GM21786 (cell line): Measurements from ENCODE around the gene WDR18.
"Not testable (repeated sequence)": the region's sequence is repeated elsewhere in the genome, so short reads cannot be mapped to it uniquely, and the experiment has no call there.

ENCODE experiments used
- ATAC-seq: cut with Tn5 transposase; IDR thresholded peaks from one replicate; pipeline ENCODE4 v1.9.1; 2021; ENCODE audit not compliant: unreplicated experiment

Gene WDR18

DNA sequence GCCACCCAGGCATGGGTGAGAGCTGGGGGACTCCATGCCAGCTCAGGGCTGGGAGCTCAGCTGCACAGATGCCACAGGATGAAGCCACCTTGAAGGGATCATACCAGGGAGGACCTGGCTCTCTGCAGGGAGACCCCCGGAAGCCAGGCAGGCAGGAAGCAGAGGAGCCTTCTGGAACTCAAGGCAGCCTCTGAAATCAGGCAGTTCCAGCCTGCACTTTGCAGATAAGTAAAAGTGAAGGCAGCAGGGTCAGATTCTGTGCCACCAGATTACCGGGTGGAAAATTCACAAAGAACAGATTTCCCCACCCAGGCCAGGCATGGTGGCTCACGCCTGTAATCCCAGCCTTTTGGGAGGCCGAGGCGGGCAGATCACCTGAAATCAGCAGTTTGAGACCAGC is 34.2 kb downstream of the WDR18 start:
- ATAC-seq = no peak

DNA sequence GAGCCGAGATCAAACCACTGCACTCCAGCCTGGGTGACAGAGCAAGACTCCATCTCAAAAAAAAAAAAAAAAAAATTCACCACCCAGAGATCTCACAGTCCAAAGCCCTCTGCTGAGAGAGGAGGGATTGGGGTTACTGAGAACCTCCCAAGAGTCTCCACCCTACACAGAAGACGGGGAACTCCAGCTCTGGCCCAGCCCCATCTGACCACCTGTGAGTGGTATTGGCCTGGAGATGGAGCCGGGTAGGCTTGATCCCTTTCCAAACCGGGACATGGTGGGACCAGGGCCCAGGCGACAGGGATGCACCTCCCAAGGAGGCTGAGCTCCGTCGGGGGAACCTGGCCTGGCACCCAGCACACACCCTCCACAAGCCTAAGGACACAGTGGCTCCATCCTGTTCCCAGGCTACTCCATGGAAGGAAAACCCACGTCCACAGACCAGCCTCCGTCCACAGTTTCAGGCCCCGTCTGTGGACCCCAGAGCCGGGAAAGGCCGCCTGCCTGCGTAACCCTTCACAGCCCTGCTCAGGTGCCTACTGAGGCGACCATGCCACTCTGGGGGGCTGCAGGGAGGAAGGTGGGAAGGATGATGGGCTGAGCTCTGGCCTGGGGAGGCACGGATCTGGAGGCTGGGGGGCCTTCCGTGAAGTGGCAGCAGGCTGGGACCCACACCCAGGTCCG is 34.9 kb downstream of the WDR18 start:
- no peak for ATAC-seq

DNA sequence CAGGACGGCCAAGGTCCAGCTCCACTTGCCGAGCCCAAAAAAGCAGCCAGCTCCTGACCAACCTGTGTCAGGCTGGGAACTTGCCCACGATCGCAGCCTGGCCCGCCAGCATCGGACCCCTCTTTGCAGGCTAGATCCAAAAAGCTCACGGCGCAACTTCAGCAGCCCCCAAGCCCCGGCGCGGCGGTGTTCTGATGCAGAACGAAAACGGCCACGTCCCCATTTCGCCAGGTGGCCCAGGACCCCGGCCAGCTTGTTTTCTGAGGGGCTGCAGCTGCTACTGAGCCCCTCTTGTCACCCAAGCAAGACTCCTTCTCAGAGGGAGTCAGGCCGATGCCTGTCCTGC is 35.4 kb downstream of the WDR18 start:
- ATAC-seq = no peak

DNA sequence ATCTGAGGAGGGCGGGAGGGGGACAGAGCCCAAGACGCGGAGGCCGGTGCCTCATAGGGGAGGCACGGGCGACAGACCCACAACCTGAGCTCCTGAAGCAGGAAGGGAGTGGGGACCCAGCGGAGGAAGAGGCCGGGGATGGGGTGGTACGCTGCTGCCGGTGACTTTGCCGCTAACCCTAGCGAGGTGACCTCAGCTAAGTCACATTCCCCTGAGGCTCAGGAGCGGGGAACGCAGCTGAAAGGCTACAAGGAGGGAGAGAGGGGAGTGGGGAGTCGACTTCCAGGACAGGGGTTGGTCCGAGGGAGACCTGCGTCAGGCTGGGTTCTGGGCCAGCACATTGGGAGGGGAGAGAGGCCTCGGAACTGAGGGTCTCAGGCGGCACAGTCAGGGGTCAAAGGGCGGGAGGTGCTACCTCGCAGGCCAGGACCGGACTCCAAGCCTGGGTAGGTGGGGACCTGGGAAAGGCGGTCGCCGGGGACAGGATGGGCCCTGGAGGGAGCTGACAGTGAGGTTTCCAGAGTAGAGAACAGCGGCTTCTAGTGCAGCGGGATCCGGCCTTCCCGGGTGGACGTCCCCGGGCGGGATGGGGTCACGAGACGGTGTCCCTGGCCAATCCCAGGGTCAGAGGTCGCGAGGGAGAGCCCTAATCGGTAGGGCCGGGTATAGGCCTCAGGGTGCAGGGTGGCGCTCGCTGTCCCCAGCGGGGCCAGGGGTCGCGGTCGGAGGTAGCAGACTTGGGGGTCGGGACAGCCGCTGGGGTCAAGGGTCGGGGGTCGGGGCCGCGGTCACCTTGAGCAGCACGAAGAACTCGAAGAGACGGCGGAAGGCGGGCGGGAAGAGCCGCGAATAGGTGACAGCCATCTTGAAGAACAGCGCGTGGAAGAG is 36.1 kb downstream of the WDR18 start:
- no peak for ATAC-seq

DNA sequence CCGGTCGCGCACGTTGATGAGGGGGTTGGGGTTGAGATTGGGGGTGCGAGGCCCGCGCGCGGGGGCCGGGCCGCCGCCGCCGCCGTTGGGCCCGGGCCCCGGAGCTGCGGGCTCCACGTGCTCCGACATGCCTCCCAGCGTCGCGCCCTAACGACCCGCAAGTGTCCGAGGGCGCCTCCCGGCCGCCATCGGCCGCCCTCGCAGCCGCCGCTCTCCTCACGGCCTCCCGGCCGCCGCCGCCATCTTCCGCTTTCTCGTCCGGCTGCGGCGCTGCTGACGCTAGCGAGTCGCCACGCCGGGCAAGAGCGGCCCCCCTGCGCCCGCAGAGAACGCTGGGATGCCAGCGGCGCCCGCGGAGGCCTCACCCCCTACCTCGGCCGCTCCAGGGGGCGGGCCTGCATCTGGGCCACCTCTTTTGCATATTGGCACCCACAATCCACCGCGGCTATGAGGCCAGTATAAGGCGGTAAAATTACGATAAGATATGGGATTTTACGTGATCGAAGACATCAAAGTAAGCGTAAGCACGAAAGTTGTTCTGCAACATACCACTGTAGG is 36.8 kb downstream of the WDR18 start, which contains the start of gene TMEM259:
TMEM259 (minus strand) TSS at position 256 of the 558 bp plus-strand sequence; CDS start at position 129, 127 bp downstream.
- ATAC-seq = peak; percentile 75

DNA sequence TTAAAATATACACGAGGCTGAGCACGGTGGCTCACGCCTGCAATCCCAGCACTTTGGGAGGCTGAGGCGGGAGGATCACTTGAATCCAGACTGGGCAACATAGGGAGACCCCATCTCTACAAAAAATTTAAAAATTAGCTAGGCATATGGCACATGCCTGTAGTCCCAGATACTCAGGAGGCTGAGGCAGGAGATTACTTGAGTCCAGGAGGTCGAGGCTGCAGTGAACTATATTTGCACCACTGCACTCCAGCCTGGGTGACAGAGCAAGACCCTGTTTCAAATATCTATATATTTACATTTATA is 39.7 kb downstream of the WDR18 start:
- not testable (repeated sequence) for ATAC-seq

DNA sequence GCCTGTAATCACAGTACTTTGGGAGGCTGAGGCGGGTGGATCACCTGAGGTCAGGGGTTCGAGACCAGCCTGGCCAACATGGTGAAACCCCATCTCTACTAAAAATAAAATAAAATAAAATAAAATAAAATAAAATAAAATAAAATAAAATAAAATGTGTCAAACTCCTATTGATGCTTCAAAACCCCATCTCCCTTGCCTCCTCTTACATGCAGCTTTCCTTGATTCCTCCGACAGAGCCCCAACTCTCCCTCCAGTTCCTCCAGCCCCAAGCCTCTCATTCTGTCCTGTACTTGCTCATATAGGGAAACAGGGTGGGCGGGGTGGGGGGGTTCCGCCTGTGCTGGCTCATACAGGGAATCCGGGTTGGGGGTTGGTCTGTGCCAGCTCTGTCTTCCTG is 40.9 kb downstream of the WDR18 start:
- not testable (repeated sequence) for ATAC-seq

DNA sequence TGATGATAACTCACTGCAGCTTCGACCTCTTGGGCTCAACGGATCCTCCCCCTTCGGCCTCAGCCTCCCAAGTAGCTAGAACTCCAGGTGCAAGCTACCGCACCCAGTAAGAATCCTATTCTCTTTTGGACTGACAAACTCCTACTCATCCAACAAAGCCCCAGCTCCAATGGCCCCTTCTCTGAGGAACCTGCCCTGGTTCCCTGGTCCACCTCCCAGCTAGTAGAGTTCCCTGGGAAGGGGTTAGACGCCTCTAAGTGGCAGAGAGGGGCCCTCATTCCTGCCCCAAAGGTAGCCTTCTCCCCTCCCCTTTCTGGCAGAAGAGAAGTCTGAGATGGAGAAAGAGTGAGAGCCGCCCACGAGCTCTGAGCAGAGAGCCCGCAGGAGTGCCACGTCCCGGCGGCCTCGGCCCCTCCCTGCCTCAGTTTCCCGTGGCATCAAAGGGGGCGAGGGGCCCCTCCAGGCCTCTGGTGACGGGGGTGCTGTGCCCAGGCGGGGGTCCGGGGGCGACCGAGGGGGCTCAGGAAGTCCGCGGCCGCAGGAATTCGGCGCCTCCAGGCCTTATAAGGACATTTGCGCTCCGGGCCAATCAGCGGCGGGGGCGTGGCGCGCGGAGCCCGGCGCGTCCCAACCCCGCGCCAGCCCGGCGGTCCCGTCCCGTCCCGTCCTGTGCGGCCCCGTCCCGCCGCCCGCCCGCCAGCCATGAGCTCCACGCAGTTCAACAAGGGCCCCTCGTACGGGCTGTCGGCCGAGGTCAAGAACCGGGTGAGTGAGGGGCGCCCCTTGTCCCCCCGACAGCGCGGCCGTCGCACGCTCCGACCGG is 42.0 kb downstream of the WDR18 start, which contains the start of gene CNN2:
CNN2 (plus strand) TSS at position 649 of the 823 bp plus-strand sequence; CDS start at position 703, 54 bp downstream.
- ATAC-seq = no peak

DNA sequence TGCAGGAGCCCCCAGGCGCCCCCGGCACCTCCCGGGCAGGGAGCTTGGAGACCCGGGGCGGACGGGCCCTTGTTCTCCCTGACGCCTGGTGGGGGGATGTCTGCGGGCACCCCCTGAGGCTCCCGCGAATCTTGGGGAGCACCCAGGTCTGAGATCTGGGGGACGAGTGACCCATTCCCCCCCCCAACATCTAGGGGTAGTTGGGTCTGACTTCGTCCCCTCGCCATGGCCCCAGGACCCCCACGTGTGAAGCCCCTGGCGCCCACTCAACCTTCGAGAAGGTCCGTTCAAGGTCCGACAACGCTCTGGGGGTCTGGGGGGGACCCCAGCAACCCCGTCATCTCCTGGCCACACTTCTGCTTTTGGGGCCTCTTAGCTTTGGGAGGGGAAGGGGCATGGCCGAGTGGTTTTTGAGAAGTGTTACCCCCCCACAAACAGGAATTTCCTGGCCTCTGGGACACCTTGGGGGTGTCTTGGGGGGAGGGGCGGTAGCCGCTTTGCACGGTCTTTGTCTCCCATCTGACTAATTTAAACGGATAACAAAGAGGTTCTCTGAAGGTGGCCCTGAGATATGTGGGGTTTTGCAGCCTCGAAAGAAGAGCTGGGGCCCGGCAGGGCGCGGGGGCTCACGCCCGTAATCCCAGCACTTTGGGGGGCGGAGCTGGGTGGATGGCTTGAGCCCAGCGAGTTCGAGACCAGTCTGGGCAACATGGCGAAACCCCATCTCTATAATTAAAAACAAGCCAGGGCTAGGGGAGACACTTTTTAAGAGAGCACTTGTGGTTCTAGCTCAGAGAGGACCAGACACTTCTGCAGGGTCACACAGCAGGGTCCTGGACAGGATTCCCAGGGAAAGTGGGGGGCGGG is 42.9 kb downstream of the WDR18 start:
- no peak for ATAC-seq

DNA sequence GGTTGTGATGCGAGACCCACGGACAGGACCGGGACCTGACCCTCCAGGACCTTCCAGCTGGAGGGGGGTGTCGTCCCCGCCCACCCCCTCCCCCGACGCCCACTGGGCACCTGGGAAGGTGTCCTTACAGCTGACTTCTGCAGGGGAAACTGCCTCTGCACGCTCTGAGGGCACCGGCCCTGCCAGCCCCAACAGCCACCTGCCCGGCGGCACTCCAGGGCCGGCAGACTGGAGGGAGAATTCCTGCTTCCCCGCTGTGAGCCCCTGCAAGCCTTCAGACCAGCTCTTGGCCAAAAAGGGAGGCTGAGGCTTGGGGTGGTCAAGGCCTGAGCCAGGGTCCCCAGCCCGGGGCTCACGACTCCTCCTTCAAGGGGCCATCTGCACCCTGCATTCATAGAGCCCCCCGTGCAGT is 43.5 kb downstream of the WDR18 start:
- ATAC-seq = no peak

DNA sequence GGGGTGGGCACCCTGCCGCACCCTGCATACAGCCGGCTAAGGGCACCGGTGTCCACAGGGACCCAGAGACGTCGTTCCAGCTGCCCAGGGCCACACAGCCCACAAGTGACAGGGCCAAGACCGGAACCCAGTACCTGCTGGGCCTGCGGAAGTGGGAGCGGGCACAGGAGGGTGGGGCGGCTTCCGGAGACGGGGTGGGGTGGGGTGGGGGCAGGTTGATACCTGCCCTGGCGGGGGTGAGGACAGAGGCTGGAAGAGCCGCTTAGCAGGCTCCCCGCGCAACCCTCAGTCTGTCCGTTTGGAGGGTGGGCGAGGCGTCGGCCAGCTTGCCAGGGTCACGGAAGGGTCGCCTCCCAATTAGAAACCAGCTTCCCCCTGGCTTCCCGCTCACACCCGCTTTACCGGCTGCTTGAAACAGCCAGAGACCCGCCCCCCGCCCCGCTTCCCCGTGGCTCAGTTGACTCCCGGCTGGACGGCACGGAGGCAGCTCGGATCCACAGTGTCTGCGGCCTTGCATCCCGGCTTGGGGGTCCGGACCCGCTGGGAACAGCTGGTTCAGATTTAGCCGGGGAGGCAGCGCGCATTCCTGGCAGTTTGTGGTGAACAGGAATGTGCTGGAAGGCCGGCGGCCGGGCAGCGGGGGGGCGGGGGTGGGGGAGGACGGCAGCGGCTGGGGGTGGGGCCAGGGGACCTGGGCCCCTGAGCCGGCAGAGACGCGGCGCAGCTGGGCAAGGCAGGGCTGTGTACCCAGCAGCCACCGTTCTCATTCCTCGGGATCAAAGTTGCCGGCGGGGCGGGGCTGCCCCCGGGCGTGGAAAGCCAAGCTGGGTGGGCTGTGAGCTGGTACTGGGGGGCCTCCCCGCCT is 44.1 kb downstream of the WDR18 start:
- no peak for ATAC-seq

DNA sequence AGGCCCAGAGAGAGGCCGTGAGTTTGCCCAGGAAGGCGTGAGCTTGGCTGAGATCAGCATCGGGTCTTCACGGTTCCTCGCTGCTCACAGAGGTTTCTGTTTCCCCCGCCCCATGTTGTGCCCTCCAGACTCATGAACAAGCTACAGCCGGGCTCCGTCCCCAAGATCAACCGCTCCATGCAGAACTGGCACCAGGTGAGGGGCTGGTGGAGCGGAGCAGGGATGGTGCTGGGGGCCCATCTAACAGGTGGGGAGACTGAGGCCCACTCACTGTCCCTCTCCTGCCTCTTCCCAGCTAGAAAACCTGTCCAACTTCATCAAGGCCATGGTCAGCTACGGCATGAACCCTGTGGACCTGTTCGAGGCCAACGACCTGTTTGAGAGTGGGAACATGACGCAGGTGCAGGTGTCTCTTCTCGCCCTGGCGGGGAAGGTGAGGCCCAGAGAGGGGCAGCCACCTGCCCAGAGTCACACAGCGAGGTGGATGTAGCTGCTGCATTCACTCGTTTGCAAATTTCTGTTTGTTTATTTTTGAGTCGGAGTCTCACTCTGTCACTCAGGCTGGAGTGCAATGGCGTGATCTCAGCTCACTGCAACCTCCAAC is 48.2 kb downstream of the WDR18 start:
- ATAC-seq = no peak

DNA sequence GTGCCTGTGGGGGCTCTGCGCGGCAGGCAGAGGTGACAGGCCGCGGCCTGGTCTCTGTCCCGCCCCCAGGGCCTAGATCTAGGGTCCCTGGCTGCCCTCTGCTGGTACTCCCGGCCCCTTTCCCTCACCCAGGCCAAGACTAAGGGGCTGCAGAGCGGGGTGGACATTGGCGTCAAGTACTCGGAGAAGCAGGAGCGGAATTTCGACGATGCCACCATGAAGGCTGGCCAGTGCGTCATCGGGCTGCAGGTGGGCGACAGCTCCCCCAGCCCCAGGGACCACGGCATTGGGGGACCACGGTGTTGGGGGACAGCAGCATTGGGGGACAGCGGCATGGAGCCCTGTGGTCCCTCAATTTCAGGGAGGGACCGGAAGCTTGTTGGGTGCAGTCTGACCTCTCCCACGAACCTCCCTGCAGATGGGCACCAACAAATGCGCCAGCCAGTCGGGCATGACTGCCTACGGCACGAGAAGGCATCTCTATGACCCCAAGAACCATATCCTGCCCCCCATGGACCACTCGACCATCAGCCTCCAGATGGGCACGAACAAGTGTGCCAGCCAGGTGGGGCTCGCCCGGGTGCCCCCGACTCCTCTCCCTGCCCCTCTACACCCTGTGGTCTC is 52.0 kb downstream of the WDR18 start:
- no peak for ATAC-seq

DNA sequence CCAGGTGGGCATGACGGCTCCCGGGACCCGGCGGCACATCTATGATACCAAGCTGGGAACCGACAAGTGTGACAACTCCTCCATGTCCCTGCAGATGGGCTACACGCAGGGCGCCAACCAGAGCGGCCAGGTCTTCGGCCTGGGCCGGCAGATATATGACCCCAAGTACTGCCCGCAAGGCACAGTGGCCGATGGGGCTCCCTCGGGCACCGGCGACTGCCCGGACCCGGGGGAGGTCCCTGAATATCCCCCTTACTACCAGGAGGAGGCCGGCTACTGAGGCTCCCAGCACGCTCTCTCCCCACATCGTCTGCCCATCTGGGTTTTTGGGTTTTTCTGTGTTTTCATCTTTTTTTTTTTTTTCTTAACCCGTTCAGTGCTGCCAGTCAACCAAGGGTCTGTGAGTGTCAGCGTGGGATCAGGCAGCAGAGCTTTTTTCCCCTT is 53.5 kb downstream of the WDR18 start:
- no peak for ATAC-seq

DNA sequence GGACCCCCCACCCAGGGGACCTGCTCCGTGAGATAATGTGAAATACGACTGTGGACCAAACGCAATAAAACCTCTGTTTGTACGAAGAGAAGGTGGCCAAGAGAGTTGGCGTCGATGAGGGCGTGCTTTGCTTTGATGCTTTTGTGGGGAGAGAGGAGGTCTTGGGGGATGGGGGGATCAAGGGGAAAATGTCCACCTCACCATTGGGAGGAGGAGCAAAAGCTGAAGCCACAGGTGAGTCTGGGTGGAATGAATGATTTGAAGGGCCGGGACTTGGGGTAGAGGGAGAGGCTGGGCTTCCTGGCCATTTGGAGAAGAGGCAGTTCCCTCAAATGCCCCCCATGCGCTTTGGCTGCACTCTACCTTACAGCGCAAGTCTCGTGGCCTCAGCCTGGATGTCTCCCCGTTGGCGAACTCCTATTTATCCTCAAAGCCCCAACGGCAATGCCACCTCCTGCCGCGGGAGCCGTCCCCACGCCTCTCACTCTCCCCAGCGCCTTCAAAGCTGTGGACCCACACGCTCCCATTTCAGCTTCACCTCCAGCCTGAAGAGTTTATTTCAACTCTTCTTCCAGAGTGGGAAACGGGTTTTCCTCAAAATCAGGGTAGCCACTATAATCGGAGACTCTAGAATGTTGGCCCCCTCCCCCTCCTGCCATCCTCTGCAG is 55.0 kb downstream of the WDR18 start:
- ATAC-seq = no peak

DNA sequence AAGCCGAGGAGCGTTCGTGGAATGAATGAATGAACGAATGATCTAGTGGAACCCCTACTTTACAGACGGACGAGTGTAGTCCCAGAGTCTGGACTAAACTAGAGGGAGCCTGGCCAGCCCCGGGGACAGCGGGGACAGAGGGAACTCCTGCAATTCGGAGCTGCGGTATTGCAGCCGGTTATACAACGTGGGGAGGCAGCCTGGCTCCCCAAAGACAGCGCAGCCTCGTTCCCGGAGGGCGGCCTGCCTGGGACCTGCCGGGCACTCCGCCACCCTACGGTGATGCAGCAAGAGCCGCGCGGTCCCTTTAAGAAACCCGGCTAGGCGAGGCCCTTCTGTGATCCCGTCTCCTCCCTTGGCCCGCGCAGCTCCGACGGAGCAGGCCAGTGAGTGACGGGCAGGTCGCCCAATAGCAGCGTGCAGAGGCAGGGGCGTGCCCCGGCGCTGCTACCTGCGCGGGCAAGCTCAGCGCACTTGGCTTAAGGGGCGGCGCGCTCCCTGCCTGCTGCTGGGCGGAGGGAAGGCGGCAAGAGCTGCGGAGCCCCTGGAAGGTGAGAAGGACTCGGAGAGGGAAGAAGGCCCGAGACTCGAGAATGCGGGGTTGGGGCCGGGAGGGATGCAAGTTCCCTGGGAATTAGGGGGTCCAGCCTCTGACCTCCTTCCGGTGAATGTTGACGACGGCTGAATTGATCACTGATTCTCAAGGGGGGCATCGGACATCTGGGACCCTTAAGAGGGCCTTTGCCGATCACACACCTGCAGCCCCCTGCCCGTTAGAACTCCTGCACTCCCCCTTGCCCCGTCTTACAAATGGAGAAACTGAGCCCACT is 55.7 kb downstream of the WDR18 start, which contains the start of gene ABCA7:
ABCA7 (plus strand) TSS at position 462 of the 830 bp plus-strand sequence. CDS start 1,255 bp downstream, outside the sequence.
- peak; percentile 72 for ATAC-seq
